GM10266 (cell line): ENCODE results near the gene TLE7.

ENCODE experiments used
- DNase-seq: peaks from one replicate; pipeline ENCODE4 v3.0.0; 2012; ENCODE audit errors: extremely low spot score
- CTCF ChIP-seq: IDR thresholded peaks from 2 replicates; pipeline ENCODE4 v1.5.1; 2012; ENCODE audit warnings: mild to moderate bottlenecking, low read depth; ENCODE audit not compliant: control insufficient read depth, insufficient read depth; ENCODE audit errors: missing control alignments

The TLE7 gene

GRCh38 chr16:71464231-71464630 is 22.4 kb upstream of the TLE7 start:
- no peak for DNase-seq
- no peak for TF ChIP-seq CTCF

GRCh38 chr16:71461686-71462648 is 20.1 kb upstream of the TLE7 start, which contains the start of gene ZNF23:
Gene ZNF23, minus strand, starts transcription at chr16:71462247. Its CDS starts 5,451 bp downstream, at chr16:71456796.
- TF ChIP-seq CTCF = peak; percentile 32
- DNase-seq = peak; percentile 90

- no peak for DNase-seq
- TF ChIP-seq CTCF = no peak
Measured at GRCh38 chr16:71460941-71461340, 19.1 kb upstream of the TLE7 start.

GRCh38 chr16:71460236-71460635 is 18.4 kb upstream of the TLE7 start:
- no peak for TF ChIP-seq CTCF
- DNase-seq = no peak

GRCh38 chr16:71459510-71459909 is 17.7 kb upstream of the TLE7 start:
- TF ChIP-seq CTCF = no peak
- no peak for DNase-seq

GRCh38 chr16:71456801-71457200 is 14.9 kb upstream of the TLE7 start:
- DNase-seq = no peak
- TF ChIP-seq CTCF = no peak

GRCh38 chr16:71453036-71453435 is 11.2 kb upstream of the TLE7 start:
- no peak for DNase-seq
- no peak for TF ChIP-seq CTCF
